ENCODE results near the gene USP24. TPM values are rescaled to one million over a fixed set of nuclear protein-coding genes. Genes with fewer than 3 reads are reported as not detected.

Gene USP24
- total and polyA plus RNA-seq, 3 donors from 2014 or later = 20.2 to 50.9 (median 50.3) TPM

DNA sequence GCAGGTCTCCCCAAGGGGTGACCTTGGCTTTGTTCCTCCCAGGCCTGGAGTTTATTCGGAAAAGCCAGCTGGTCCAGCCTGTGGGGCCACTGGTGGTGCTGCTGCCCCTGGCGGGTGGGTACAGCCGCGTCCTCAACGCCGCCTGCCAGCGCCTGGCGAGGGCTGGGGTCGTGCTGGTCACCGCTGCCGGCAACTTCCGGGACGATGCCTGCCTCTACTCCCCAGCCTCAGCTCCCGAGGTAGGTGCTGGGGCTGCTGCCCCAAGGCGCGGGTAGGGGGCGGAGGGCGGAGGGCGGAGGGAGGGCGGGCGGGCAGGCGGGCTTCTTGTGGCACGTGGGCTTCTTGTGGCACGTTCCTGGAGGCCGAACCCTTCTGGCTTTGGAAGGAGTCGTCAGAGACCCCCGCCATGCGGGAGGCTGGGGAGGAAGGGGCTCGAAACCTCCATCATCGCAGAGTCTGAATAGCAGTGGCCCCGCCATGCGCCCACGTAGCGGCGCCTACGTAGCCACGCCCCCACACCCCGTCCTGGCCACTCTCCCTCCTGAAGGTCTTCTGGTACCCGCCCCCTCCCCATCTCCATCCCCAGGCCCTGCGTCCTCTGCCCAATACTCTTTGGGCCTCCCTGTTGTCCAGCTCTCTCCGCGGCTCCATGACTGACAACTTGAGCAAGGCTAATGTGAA is 159.1 kb downstream of the USP24 start:
- H3K27ac ChIP-seq = no peak overlapping the region
- 77 to 82% methylated on average over 15 to 42 of the region's 42 CpGs for WGBS, 2 donors
- no peak for TF ChIP-seq POLR2A (IDR thresholded peaks at IDR 0.05)
- TF ChIP-seq, protein P1, sequence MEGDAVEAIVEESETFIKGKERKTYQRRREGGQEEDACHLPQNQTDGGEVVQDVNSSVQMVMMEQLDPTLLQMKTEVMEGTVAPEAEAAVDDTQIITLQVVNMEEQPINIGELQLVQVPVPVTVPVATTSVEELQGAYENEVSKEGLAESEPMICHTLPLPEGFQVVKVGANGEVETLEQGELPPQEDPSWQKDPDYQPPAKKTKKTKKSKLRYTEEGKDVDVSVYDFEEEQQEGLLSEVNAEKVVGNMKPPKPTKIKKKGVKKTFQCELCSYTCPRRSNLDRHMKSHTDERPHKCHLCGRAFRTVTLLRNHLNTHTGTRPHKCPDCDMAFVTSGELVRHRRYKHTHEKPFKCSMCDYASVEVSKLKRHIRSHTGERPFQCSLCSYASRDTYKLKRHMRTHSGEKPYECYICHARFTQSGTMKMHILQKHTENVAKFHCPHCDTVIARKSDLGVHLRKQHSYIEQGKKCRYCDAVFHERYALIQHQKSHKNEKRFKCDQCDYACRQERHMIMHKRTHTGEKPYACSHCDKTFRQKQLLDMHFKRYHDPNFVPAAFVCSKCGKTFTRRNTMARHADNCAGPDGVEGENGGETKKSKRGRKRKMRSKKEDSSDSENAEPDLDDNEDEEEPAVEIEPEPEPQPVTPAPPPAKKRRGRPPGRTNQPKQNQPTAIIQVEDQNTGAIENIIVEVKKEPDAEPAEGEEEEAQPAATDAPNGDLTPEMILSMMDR (IDR thresholded peaks at IDR 0.05) = no peak
- H3K4me1 ChIP-seq = no peaks in the 10 kb centered on the region
- peak overlapping the region; percentile 34 to 37 for H3K4me3 ChIP-seq
- no peaks in the 10 kb centered on the region for H3K36me3 ChIP-seq (ENCODE audit: low read depth, missing control alignments)
- intact Hi-C loops (cut with DNase I; ENCODE audit: low total_unique reads) = no loop called here
- no peaks in the 10 kb centered on the region for H3K9me3 ChIP-seq
- H3K27me3 ChIP-seq = no peaks in the 10 kb centered on the region
- peak; percentile 57 for DNase-seq

DNA sequence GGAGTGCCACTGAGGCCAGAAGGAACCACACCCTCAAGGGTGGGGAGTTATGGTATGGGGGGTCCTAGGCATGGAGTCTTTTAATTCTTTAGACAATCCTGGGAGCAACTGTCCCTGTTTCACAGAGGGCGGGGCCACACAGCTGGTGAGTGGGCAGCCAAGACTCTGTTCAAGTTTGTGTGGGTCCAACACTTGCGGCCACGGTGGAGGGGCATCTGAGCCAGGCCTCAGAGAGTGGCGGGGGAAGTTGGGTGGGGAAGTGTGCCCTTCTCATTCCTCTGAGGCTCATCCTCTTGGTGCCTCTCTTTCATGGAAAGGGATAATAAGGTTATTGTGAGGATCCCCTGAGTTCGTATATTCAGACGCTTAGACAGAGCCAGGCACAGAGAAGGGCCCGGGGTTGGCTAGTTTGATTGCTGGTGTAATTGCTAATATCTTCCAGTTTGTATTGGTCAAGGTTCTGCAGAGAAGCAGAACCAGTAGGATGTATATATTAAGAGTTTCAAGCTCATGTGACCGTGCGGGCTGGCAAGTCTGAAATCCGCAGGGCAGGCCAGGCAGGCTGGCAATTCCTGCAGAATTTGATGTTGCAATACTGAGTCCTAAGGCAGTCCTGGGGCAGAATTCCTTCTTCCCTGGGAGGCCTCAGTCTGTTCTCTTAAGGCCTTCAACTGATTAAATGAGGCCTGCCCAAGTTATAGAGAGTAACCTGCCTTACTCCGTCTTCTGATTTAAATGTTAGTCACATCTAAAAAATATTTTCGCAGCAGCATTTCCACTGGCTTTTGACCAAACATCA is 159.9 kb downstream of the USP24 start:
- H3K36me3 ChIP-seq (ENCODE audit: low read depth, missing control alignments) = no peaks in the 10 kb centered on the region
- intact Hi-C loops (cut with DNase I; ENCODE audit: low total_unique reads) = no loop called here
- no peaks in the 10 kb centered on the region for H3K9me3 ChIP-seq
- WGBS, 2 donors = 52 to 80% methylated on average over 10 to 12 of the region's 12 CpGs
- H3K4me1 ChIP-seq = peaks cover 4% of the 10 kb centered on the region
- TF ChIP-seq, protein P1 (IDR thresholded peaks at IDR 0.05) = no peak
- TF ChIP-seq POLR2A (IDR thresholded peaks at IDR 0.05) = no peak
- no peaks in the 10 kb centered on the region for H3K27me3 ChIP-seq
- no peak overlapping the region for H3K27ac ChIP-seq
- peak overlapping the region; percentile 29 to 37 for H3K4me3 ChIP-seq
- DNase-seq = no peak

DNA sequence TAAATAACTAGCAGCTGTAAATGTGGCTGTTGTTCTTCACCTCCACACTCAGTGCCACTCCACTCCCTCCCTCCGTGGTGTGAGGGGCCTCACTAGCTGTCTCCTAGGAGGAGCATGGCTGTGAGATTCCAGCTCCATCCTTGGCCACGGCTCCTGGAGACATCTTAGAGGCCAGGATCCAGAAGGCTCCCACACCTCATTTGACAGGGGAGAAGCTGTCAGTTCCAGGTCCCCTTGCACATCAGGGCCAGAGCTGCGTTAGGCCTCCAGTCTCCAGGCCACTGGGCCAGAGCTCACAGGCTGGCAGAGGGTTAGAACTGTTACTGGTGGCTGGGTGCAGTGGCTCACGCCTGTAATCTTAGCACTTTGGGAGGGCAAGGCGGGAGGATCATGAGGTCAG is 160.8 kb downstream of the USP24 start:
- Histone ChIP-seq H3K27ac (no peak overlapping the region), H3K4me3 (no peak overlapping the region), H3K9me3 (no peaks in the 10 kb centered on the region), H3K4me1 (peaks cover 12% of the 10 kb centered on the region), H3K27me3 (no peaks in the 10 kb centered on the region), H3K36me3 (ENCODE audit: low read depth, missing control alignments) (no peaks in the 10 kb centered on the region)
- no peak for DNase-seq
- intact Hi-C loops (cut with DNase I; ENCODE audit: low total_unique reads) = no loop called here
- TF ChIP-seq, protein P1 (IDR thresholded peaks at IDR 0.05) = no peak
- TF ChIP-seq POLR2A (IDR thresholded peaks at IDR 0.05) = no peak
- 94 to 95% methylated on average over 5 of the region's 5 CpGs for WGBS, 2 donors

DNA sequence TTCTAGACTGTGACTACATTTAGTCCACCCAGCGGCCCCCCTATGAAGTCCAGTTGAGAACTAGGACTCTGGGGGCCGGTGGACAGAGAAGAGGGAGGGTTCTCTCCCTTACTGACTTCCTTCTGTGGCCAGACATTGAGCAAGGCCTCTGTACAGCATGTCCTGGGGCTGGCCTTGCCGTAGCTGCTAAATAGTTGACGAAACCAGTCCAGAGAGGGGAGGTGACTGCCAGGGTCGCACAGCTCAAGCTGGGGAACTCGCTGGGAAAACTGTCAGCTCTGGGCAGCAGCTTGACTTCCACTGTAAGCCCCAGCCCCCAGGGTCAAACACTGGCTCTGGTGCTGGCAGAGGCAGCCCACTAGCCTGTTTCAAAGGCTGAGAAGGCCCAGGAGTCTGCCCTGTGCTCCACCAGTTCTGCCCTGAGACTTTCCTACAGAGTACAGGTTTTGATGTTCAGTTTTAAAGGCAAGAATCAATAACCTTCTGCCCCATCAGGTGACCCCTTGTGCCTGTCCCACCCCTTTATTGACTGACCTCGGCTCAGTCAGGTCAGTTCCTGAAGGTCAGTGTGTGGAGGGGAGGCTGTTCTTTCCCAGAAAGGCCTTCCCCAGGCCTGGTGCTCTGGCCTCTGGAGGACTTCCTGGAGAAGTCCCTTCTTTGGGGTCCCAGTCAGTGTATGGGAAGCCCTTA is 161.8 kb downstream of the USP24 start:
- Histone ChIP-seq H3K4me3 (no peak overlapping the region), H3K27ac (no peak overlapping the region), H3K36me3 (ENCODE audit: low read depth, missing control alignments) (no peaks in the 10 kb centered on the region), H3K9me3 (no peaks in the 10 kb centered on the region), H3K4me1 (peaks cover 18% of the 10 kb centered on the region), H3K27me3 (no peaks in the 10 kb centered on the region)
- DNase-seq = peak; percentile 32
- 53 to 61% methylated on average over 6 to 7 of the region's 7 CpGs for WGBS, 2 donors
- TF ChIP-seq POLR2A (IDR thresholded peaks at IDR 0.05) = no peak
- TF ChIP-seq, protein P1 (IDR thresholded peaks at IDR 0.05) = no peak
- intact Hi-C loops (cut with DNase I; ENCODE audit: low total_unique reads) = no loop called here
